ENCODE data around the gene GATA1.
A peak's percentile ranks its signal among the peaks of the same experiment; 100 is the strongest.

GATA1 gene

GRCh38 chrX:48786341-48786800 is at the start of gene GATA1:
GATA1 (plus strand) TSS chrX:48786590; CDS start chrX:48791110, 4,520 bp downstream.
- peak; percentile 79 for DNase-seq (ENCODE audit: low spot score)

- no peak for DNase-seq (ENCODE audit: low spot score)
These were observed 49.5 kb upstream of the GATA1 start for GRCh38 chrX:48736878-48737212.

GRCh38 chrX:48737213-48737938 is 49.0 kb upstream of the GATA1 start:
- peak; percentile 93 for DNase-seq (ENCODE audit: low spot score)

- DNase-seq (ENCODE audit: low spot score): no peak
These were observed 48.5 kb upstream of the GATA1 start for GRCh38 chrX:48737940-48738339.

GRCh38 chrX:48741834-48742233 is 44.6 kb upstream of the GATA1 start:
- DNase-seq (ENCODE audit: low spot score): no peak

- DNase-seq (ENCODE audit: low spot score): no peak
These were observed 41.2 kb upstream of the GATA1 start for GRCh38 chrX:48745222-48745621.

- no peak for DNase-seq (ENCODE audit: low spot score)
These were observed 38.9 kb upstream of the GATA1 start for GRCh38 chrX:48747415-48748016.

- no peak for DNase-seq (ENCODE audit: low spot score)
These were observed 37.2 kb upstream of the GATA1 start for GRCh38 chrX:48749182-48749581.

GRCh38 chrX:48751343-48751742 is 35.0 kb upstream of the GATA1 start:
- DNase-seq (ENCODE audit: low spot score): no peak

GRCh38 chrX:48752498-48752897 is 33.9 kb upstream of the GATA1 start:
- DNase-seq (ENCODE audit: low spot score): no peak

GRCh38 chrX:48753708-48754228 is 32.6 kb upstream of the GATA1 start:
- DNase-seq (ENCODE audit: low spot score): no peak

GRCh38 chrX:48754238-48754637 is 32.2 kb upstream of the GATA1 start:
- DNase-seq (ENCODE audit: low spot score): no peak

- peak; percentile 54 for DNase-seq (ENCODE audit: low spot score)
These were observed 24.5 kb upstream of the GATA1 start, which contains the start of gene GLOD5 for GRCh38 chrX:48761674-48762471. GLOD5 (plus strand) TSS chrX:48761747; CDS start chrX:48761791, 44 bp downstream.

GRCh38 chrX:48769230-48769629 is 17.2 kb upstream of the GATA1 start:
- DNase-seq (ENCODE audit: low spot score): no peak

- DNase-seq (ENCODE audit: low spot score): no peak
These were observed 16.1 kb upstream of the GATA1 start for GRCh38 chrX:48770296-48770695.

- DNase-seq (ENCODE audit: low spot score): no peak
These were observed 13.8 kb upstream of the GATA1 start for GRCh38 chrX:48772602-48773001.

GRCh38 chrX:48776818-48777439 is 9.5 kb upstream of the GATA1 start:
- no peak for DNase-seq (ENCODE audit: low spot score)

GRCh38 chrX:48779399-48779798 is 7.0 kb upstream of the GATA1 start:
- DNase-seq (ENCODE audit: low spot score): no peak

- peak; percentile 15 for DNase-seq (ENCODE audit: low spot score)
These were observed 4.7 kb upstream of the GATA1 start for GRCh38 chrX:48781705-48782104.

GRCh38 chrX:48782216-48782615 is 4.2 kb upstream of the GATA1 start:
- no peak for DNase-seq (ENCODE audit: low spot score)

GRCh38 chrX:48782795-48783194 is 3.6 kb upstream of the GATA1 start:
- DNase-seq (ENCODE audit: low spot score): peak; percentile 88

GRCh38 chrX:48784726-48785125 is 1.7 kb upstream of the GATA1 start:
- DNase-seq (ENCODE audit: low spot score): peak; percentile 58
